Measurements from ENCODE around the gene TEX13D.

TEX13D gene

GRCh38 chrX:124348885-124349453 lies 16.5 kb downstream of the TEX13D start:
- DNase-seq (ENCODE audit: low spot score) = no peak

- DNase-seq (ENCODE audit: low spot score) = no peak
Observed at GRCh38 chrX:124354648-124355047, 22.2 kb downstream of the TEX13D start.

DNA sequence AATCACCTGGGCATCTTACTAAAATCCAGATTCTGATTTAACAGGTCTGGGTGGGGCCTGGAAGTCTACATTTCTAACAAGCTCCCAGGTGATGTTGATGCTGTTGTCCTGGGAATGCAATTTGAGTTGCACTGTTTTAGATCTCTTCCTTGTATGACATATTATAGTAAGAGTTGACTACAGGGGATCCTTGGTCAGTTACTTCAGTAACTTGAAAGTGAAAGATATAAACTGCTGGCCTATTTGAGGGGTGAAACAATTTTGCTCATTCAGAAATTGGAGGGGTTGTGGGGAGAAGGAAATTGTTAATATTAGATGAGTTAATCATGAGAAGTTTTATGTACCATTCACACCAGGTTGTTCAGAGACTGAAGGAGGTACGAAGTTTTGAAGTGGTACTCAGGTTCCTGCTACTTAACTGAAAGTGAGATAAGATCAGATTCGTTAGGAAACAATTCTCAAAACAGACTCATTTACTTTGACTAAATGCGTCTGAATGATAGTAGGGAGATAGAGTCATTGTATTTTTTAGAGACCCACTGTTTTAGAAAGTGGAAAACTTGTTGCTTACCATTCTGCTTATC lies 26.4 kb downstream of the TEX13D start:
- DNase-seq (ENCODE audit: low spot score) = no peak

DNA sequence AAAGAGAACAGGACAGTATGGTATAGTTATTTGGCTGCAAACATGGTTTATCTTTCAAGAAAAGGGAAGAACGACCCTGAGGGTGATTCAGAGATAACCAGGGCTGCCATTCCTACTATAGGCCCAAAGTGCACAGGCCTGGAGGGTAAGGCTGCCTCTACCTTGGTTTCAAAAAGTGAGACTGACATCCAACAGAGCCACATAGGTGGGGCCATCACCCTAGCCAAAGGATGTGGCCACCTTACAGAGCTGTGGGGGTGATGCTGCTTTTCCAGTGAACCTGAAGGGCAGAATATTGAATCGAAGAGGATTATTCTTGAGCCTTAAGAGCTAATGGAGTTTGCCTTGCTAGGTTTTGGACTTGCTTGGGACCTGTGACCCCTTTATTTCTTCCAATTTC lies 29.6 kb downstream of the TEX13D start:
- no peak for DNase-seq (ENCODE audit: low spot score)

- DNase-seq (ENCODE audit: low spot score) = no peak
Observed at GRCh38 chrX:124362761-124363160, 30.3 kb downstream of the TEX13D start.

GRCh38 chrX:124369722-124370121 lies 37.3 kb downstream of the TEX13D start:
- no peak for DNase-seq (ENCODE audit: low spot score)

DNA sequence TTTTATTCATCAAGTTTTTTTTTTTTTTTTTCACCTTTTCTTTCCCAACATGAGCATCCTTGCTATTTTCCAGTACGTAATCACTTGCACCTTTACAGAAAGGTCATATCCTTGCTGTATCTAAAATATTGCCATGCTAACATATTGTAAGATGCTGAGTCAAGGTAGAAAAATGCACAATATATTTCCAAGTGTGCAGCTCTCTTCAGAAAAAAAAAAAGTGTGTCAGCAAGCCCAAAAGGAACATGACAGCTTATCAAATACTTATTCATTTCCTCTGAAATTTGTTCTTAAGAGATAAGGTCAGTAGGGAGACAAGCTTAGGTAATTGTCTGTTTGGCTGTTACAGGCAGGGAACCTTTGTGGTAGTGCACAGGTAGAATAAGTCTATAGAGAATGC lies 40.9 kb downstream of the TEX13D start:
- no peak for DNase-seq (ENCODE audit: low spot score)

DNA sequence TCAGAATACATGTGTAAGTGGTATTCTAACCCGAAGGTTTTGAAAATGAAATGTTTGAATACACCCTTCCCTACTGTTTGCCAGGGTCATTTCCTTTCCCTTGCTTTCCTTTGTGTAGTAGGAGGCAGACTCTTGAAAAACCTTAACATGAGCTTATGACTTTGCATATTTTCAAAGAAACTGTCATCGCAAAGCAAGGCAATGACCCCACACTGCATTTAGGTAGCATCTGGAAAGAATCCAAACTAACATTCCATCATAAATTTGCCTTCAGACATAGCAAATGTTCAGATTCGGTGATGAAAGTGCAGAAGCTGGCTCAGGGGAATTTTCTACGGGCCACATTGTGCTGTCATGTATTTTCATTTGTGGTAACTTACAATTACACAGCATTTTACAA lies 46.2 kb downstream of the TEX13D start:
- no peak for DNase-seq (ENCODE audit: low spot score)

DNA sequence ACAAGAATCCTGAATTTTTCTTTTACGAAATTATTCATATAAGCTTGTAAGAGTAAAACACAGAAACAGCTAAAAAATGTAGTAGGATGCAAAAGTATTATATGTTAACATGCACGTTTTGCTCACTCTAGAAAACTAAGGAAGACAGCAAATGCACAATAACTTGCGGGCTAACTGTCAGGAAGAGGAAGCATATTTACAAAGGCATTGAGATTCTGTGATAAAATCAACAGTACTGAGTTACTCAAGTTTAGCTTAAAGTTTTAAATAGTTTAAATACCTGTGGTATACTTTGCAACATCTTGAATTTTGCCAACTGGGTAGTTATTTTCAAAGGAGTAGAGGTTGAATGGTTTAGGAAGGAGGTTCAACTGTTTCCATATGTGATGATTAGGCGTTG lies 50.9 kb downstream of the TEX13D start:
- DNase-seq (ENCODE audit: low spot score) = no peak

DNA sequence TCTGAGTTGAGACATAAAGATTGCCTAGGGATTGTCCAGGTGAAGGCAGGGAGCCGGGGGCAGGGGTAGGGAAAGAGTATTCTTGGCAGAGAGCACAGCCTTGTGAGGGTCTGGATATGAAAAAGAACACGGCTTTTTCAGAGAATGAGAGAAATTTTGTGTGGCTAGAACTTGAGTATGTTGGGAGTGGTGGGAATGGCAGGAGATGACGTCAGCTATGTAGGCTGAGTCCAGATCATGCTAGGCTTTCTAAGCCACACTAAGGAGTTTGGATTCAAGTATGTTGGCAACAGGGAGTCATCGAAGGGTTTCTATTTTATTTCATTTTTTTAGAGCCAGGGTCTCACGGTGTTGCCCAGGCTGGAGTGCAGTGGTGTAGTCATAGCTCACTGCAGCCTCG lies 53.9 kb downstream of the TEX13D start:
- DNase-seq (ENCODE audit: low spot score) = no peak

All from NAMALWA (cell line).